Activated CD8-positive, alpha-beta T cell treated with anti-CD3 and anti-CD28 coated beads, Interleukin-2, amount 10 ng/mL, durations not matched to agents 7 days and 5 days (primary cell): ENCODE results near the gene GDPD5. TPM values are rescaled to one million over a fixed set of nuclear protein-coding genes. Genes with fewer than 3 reads are reported as not detected.

Source experiments
- ATAC-seq: fragments of 150-1000 bp; cut with Tn5 transposase; one replicate; pipeline ENCODE4 v1.10.0; 2021; ENCODE audit warnings: moderate library complexity
- CTCF ChIA-PET: fragments of 350-600 bp; sonication (Branson Sonifier 250); formaldehyde crosslinking; loops from one replicate; lab custom pipeline; 2021; ENCODE audit warnings: antibody characterized with exemption; lab: Charles Lee
- POLR2A ChIA-PET: fragments of 350-600 bp; sonication (Branson Sonifier 250); formaldehyde crosslinking; loops from one replicate; lab custom pipeline; 2021; ENCODE audit warnings: antibody characterized with exemption; lab: Charles Lee
- DNase-seq: peaks from one replicate; pipeline ENCODE4 v3.0.0-alpha.2; 2020
- H3K27ac Mint-ChIP-seq: one replicate; pipeline ENCODE4 v1.8.0; 2021; ENCODE audit warnings: mild to moderate bottlenecking, mixed read lengths
- H3K27me3 Mint-ChIP-seq: one replicate; pipeline ENCODE4 v1.8.0; 2021; ENCODE audit warnings: low read depth, mixed read lengths
- H3K36me3 Mint-ChIP-seq: one replicate; pipeline ENCODE4 v1.8.0; 2021; ENCODE audit warnings: low read depth, mixed read lengths
- H3K4me1 Mint-ChIP-seq: one replicate; pipeline ENCODE4 v1.8.0; 2021; ENCODE audit warnings: low read depth, mixed read lengths
- H3K4me3 Mint-ChIP-seq: one replicate; pipeline ENCODE4 v1.8.0; 2021; ENCODE audit warnings: mild to moderate bottlenecking, mixed read lengths
- H3K9me3 Mint-ChIP-seq: one replicate; pipeline ENCODE4 v1.8.0; 2022; ENCODE audit warnings: mixed read lengths; ENCODE audit not compliant: insufficient read depth
- total RNA-seq, 2 experiments: library from RNA; stranded (reverse); gene quantifications; one replicate each; pipeline ENCODE4 v1.2.3, GENCODE V29; 2021

GDPD5 gene
- total RNA-seq, 2 experiments from 2014 or later = 23.1 to 26.6 TPM

DNA sequence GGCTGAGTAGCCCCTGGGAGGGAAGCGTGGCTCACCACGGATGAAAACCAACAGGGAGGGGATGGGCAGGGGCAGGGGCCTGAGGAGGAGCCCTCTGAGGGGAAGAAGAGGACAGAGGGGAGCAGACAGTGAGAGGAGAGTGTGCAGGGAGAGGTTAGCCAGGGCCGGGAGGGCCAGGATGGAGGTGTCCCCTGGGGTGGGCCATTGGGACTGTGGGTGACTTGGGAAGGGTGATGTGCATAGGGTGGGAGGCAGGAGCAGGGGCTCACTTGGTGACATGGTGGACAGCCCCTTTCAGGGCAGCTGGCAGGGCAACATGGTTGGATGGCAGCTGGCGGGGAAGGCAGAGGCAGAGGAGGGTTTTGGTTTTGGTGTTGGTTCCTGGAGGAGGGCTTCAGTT lies 5.6 kb upstream of the GDPD5 start:
- H3K4me1 Mint-ChIP-seq = peaks cover 53% of the 10 kb centered on the region

DNA sequence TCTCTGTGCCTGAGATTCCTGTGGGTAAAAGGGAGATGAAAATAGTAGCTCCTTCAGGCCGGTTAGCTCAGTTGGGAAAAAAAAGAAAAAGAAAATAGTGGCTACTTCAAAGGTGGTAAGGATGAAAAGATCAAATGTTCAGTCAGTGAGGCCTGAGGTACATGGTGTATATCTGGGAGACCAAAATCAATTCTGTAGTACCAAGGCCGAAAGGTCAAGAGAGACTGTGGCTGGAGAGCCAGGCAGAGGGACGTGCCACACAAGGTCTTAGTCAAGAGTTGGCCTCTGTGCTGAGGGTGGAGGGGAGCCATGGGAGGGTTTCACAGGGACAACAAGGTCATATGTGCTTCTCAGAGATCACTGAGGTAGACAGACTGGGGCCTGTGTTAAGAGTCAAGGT lies 4.8 kb upstream of the GDPD5 start:
- Mint-ChIP-seq H3K36me3 (no peaks in the 10 kb centered on the region), H3K4me1 (peaks cover 47% of the 10 kb centered on the region), H3K4me3 (no peak overlapping the region), H3K27me3 (peaks cover 13% of the 10 kb centered on the region), H3K9me3 (no peaks in the 10 kb centered on the region), H3K27ac (peak overlapping the region; percentile 2)
- CTCF ChIA-PET = interaction anchor here (1.0 to 13.0 kb wide), 8 partner anchors 10 to 141 kb away, joined by 3 to 237 read pairs (median 14); no protein-coding TSS in a partner anchor
- no peak for DNase-seq
- ATAC-seq = no peak
- POLR2A ChIA-PET = interaction anchor here (0.9 kb wide), 1 partner anchor 89 kb away, joined by 3 read pairs; no protein-coding TSS in a partner anchor

More for the DNA sequence above, 5.6 kb upstream of the GDPD5 start:
- no peak overlapping the region for H3K4me3 Mint-ChIP-seq
- no peak for ATAC-seq
- CTCF ChIA-PET = interaction anchor here (0.7 to 13.0 kb wide), 26 partner anchors 11 to 274 kb away, joined by 3 to 237 read pairs (median 4); no protein-coding TSS in a partner anchor
- DNase-seq = no peak
- H3K27me3 Mint-ChIP-seq = peaks cover 13% of the 10 kb centered on the region
- no peaks in the 10 kb centered on the region for H3K9me3 Mint-ChIP-seq
- POLR2A ChIA-PET = no interaction called here
- H3K36me3 Mint-ChIP-seq = no peaks in the 10 kb centered on the region
- peak overlapping the region; percentile 47 for H3K27ac Mint-ChIP-seq

- DNase-seq = no peak
- H3K36me3 Mint-ChIP-seq = no peaks in the 10 kb centered on the region
- CTCF ChIA-PET = interaction anchor here (0.8 to 13.0 kb wide), 6 partner anchors 77 to 248 kb away, joined by 3 to 237 read pairs (median 8); no protein-coding TSS in a partner anchor
- ATAC-seq = no peak
- no peaks in the 10 kb centered on the region for H3K9me3 Mint-ChIP-seq
- peak overlapping the region; percentile 17 for H3K4me3 Mint-ChIP-seq
- H3K27ac Mint-ChIP-seq = no peak overlapping the region
- H3K27me3 Mint-ChIP-seq = peaks cover 28% of the 10 kb centered on the region
- POLR2A ChIA-PET = interaction anchor here (0.6 to 1.2 kb wide), 2 partner anchors 43 to 138 kb away, joined by 3 read pairs; no protein-coding TSS in a partner anchor
- peaks cover 45% of the 10 kb centered on the region for H3K4me1 Mint-ChIP-seq
Measured at GRCh38 chr11:75527938-75528735, 2.4 kb upstream of the GDPD5 start.

- Mint-ChIP-seq H3K27me3 (peaks cover 28% of the 10 kb centered on the region), H3K4me3 (peak overlapping the region; percentile 77), H3K36me3 (no peaks in the 10 kb centered on the region), H3K27ac (no peak overlapping the region), H3K9me3 (no peaks in the 10 kb centered on the region), H3K4me1 (peaks cover 42% of the 10 kb centered on the region)
- ChIA-PET CTCF (interaction anchor here (13.0 kb wide), 1 partner anchor 85 kb away, joined by 237 read pairs; no protein-coding TSS in a partner anchor), POLR2A (interaction anchor here (0.6 kb wide), 1 partner anchor 93 kb away, joined by 3 read pairs; no protein-coding TSS in a partner anchor)
- no peak for DNase-seq
- no peak for ATAC-seq
Measured at GRCh38 chr11:75527130-75527529, 1.4 kb upstream of the GDPD5 start.

GRCh38 chr11:75526192-75526541 lies 426 bp upstream of the GDPD5 start:
- no peaks in the 10 kb centered on the region for H3K36me3 Mint-ChIP-seq
- CTCF ChIA-PET = interaction anchor here (1.0 to 13.0 kb wide), 8 partner anchors 8 to 84 kb away, joined by 3 to 237 read pairs (median 4); no protein-coding TSS in a partner anchor
- H3K4me3 Mint-ChIP-seq = peak overlapping the region; percentile 77
- ATAC-seq = no peak
- H3K27me3 Mint-ChIP-seq = peaks cover 28% of the 10 kb centered on the region
- no peak for DNase-seq
- no peaks in the 10 kb centered on the region for H3K9me3 Mint-ChIP-seq
- POLR2A ChIA-PET = no interaction called here
- peaks cover 33% of the 10 kb centered on the region for H3K4me1 Mint-ChIP-seq
- peak overlapping the region; percentile 69 for H3K27ac Mint-ChIP-seq

DNA sequence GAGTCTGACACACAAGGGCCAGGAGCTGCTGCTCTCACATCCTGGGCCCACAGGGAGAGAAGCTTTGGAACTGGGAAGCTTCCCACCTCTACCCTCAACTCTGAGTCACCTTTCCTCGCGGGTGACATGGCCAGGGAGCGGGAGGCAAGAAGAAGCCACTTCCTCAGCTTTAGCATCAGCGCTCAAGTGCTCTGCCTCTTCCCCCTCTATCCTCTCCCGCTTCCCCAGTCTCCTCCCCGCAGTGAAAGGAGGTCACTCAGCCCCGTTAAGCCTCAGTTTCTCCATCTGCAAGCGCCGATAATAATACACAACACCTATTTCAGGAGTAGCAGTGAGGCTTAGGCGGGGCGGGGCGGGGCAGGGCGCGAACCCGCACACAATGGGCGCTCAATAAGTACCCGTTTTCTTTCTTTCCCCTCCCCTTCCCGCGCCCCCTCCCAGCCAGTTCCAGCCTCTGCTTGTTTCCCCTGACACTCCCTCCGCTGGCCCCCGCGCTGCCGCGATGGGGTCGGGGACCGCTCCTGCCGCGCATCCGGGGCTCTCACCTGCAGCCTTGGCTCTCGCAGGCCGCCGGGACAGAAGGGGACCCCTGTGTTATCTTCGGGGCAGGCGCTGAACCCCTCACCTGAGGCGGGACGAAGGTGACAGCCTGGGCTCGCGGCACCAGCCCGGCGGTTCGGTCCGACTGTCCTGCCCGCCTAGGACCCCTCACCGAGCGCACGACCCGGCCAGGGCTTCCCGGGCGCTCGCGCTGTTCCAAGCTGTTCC lies 892 bp downstream of the GDPD5 start:
- Mint-ChIP-seq H3K36me3 (no peaks in the 10 kb centered on the region), H3K27me3 (peaks cover 28% of the 10 kb centered on the region), H3K4me3 (peak overlapping the region; percentile 82), H3K27ac (peak overlapping the region; percentile 59), H3K9me3 (no peaks in the 10 kb centered on the region), H3K4me1 (peaks cover 26% of the 10 kb centered on the region)
- ATAC-seq (peak; percentile 27), DNase-seq (peak; percentile 49)
- POLR2A ChIA-PET = interaction anchor here (1.0 kb wide), 1 partner anchor 84 kb away, joined by 3 read pairs; no protein-coding TSS in a partner anchor
- CTCF ChIA-PET = interaction anchor here (0.8 to 13.0 kb wide), 15 partner anchors 8 to 101 kb away, joined by 3 to 237 read pairs (median 4); no protein-coding TSS in a partner anchor

DNA sequence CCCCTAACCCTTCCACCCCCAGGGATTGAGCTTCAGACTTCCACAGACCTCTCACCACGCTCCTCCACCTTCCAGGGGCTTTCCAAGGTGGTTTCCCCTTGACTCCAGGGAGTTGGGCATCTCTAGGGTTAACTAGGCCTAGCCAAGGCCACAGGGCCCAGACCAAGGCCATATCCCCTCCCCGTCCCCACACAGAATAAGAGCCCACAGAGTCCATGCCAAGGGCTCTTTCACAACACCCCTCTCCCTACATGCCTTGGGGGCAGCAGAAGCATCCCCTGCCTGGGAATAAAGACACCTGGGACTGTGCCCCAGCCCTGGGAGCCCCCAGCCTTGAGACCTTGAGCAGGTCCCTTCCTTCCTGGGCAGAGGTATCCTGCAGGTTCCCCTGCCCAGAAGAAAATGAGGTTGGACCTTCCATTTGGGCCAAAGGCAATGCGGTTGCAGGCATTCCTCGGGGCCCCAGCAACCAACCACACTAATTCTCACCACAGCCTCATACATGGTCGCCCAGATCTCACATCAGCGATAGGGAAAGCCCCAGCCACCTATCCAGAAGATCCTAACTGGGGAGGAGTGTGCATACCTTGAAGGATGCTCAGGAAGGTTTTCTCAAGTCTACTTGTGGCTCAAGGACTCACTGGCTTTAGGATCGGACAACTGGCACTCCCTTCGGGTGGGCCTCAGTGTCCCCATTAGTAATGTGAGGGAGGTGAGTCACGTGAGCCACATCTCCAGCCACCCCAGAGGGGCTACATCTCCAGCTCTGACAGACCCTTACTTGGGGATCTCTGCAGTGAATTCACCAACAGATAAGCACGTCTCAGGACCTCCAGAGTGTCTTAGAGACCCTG lies 1.7 kb downstream of the GDPD5 start:
- H3K4me3 Mint-ChIP-seq = peak overlapping the region; percentile 82
- H3K4me1 Mint-ChIP-seq = peaks cover 26% of the 10 kb centered on the region
- no peak overlapping the region for H3K27ac Mint-ChIP-seq
- DNase-seq (no peak), ATAC-seq (no peak)
- H3K27me3 Mint-ChIP-seq = peaks cover 28% of the 10 kb centered on the region
- no peaks in the 10 kb centered on the region for H3K9me3 Mint-ChIP-seq
- ChIA-PET POLR2A (interaction anchor here (1.4 kb wide), 1 partner anchor 49 kb away, joined by 4 read pairs; no protein-coding TSS in a partner anchor), CTCF (interaction anchor here (0.9 to 13.0 kb wide), 8 partner anchors 8 to 81 kb away, joined by 3 to 237 read pairs (median 3); no protein-coding TSS in a partner anchor)
- no peaks in the 10 kb centered on the region for H3K36me3 Mint-ChIP-seq

DNA sequence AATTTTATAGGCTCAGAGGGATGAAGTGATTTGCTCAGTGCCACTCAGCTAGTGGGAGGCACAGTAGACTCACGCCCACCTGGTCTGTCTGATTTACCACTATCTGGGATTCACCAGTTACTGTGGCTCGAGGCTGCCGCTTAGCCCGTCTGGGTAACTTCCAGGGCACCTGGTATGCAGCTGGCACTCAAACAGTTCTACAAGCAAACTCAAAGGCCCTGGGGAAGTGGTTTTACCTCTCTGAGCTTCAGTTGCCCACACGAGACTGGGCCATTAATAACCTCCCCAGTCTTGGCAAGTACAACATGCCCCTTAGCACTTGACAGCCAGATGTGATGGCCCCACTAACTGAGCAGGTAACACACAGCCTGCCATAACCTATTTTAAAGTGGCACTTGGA lies 2.6 kb downstream of the GDPD5 start:
- POLR2A ChIA-PET = interaction anchor here (0.7 to 1.4 kb wide), 2 partner anchors 48 to 349 kb away, joined by 3 to 4 read pairs; no protein-coding TSS in a partner anchor

DNA sequence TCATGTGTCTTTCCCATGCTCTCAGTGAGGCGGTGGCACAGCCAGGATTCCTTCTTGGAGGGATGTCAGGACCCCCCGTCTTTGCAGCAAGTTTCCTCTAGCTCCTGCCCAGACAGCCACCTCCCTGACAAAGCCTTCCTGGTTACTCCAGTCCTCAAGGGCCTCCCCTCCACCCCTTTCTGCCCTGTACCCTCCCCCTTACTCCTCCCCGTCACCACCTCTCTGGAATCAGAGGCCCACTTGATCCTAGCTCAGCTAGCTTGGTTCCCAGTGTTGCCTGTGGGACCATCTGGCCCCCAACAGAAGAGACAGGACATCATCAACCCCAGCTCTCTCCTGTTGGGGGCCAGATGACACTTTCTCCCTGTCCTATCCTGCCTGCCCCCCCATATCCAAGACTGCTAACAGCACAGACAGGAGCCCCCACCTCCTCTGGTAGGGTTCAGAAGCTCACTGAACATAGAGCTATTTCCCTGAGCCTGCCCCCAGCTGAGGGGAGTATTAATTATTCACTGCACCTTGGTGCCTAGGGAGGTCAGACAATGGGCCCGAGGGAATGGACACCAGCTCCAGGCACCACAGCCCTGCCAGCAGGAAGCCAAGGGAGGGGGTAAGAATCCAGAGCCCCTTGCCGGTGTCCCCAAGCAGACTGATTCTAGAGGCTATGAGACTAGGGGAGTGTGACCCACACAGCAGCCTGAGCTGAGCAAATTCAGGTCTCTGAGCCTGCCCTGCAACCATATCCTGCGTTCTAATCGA lies 3.3 kb downstream of the GDPD5 start:
- peaks cover 40% of the 10 kb centered on the region for H3K4me1 Mint-ChIP-seq
- no peak overlapping the region for H3K4me3 Mint-ChIP-seq
- H3K9me3 Mint-ChIP-seq = no peaks in the 10 kb centered on the region
- POLR2A ChIA-PET = interaction anchor here (0.5 to 1.4 kb wide), 3 partner anchors 47 to 349 kb away, joined by 3 to 4 read pairs (median 3); no protein-coding TSS in a partner anchor
- DNase-seq (no peak), ATAC-seq (no peak)
- H3K27ac Mint-ChIP-seq = no peak overlapping the region
- H3K36me3 Mint-ChIP-seq = peaks cover 1% of the 10 kb centered on the region
- peaks cover 19% of the 10 kb centered on the region for H3K27me3 Mint-ChIP-seq
- CTCF ChIA-PET = interaction anchor here (0.9 to 13.0 kb wide), 9 partner anchors 10 to 115 kb away, joined by 3 to 237 read pairs (median 3); no protein-coding TSS in a partner anchor

More for the DNA sequence above, 2.6 kb downstream of the GDPD5 start:
- Mint-ChIP-seq H3K36me3 (no peaks in the 10 kb centered on the region), H3K9me3 (no peaks in the 10 kb centered on the region), H3K4me3 (no peak overlapping the region), H3K27ac (no peak overlapping the region), H3K27me3 (peaks cover 23% of the 10 kb centered on the region), H3K4me1 (peaks cover 33% of the 10 kb centered on the region)
- CTCF ChIA-PET = interaction anchor here (0.9 to 13.0 kb wide), 7 partner anchors 9 to 81 kb away, joined by 3 to 237 read pairs (median 3); no protein-coding TSS in a partner anchor
- ATAC-seq = no peak
- no peak for DNase-seq

DNA sequence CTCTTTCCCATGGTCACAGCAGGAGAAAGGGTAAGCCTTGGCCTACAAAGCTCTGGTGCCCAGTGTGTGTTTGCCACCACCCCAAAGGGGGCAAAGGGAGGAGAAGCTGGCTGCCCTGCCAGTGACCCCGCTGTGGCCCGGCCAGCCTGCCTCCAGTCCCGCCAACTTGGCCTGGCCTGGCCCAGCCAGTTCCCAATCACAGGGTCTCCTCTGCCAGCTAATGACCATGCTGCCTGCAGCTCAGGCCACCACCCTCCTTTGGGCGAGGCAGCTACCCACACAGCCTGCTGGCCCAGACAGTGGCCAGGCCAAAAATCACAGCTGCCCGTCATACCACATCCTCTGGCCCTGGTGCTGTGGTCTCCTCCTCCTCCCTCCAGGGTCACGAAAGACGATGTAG lies 5.1 kb downstream of the GDPD5 start:
- DNase-seq = no peak
- peaks cover 1% of the 10 kb centered on the region for H3K36me3 Mint-ChIP-seq
- H3K4me1 Mint-ChIP-seq = peaks cover 48% of the 10 kb centered on the region
- peaks cover 15% of the 10 kb centered on the region for H3K27me3 Mint-ChIP-seq
- H3K27ac Mint-ChIP-seq = no peak overlapping the region
- no peaks in the 10 kb centered on the region for H3K9me3 Mint-ChIP-seq
- ChIA-PET CTCF (interaction anchor here (2.2 to 7.9 kb wide), 3 partner anchors 12 to 75 kb away, joined by 6 to 46 read pairs (median 16); no protein-coding TSS in a partner anchor), POLR2A (no interaction called here)
- H3K4me3 Mint-ChIP-seq = no peak overlapping the region
- no peak for ATAC-seq
